ENCODE measurements around the gene LAMA4.

The LAMA4 gene

DNA sequence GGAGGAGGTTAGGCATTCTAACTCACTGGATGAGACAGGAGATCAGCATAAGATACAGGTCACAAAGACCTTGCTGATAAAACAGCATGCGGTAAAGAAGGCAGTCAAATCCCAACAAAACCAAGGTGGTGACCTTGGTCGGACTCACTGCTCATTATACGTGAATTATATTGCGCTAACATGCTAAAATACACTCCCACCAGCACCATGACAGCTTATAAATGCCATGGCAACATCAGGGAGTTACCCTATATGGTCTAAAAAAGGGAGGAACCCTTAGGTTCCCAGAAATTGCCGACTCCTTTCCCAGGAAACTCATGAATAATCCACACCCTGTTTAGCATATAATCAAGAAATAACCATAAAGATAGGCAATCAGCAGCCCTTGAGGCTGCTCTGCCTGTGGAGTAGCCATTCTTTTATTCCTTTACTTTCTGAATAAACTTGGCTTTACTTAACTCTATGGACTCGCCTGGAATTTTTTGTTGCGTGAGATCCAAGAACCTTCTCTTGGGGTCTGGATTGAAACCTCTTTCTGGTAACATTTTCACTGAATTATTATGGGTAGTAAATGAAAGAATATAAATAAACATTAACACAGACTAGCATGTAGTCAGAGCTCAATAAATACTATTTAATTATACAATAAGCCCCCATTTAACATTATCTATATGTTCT is 3.0 kb upstream of the LAMA4 start:
- no peak for TF ChIP-seq CTCF (IDR thresholded peaks at IDR 0.05)

DNA sequence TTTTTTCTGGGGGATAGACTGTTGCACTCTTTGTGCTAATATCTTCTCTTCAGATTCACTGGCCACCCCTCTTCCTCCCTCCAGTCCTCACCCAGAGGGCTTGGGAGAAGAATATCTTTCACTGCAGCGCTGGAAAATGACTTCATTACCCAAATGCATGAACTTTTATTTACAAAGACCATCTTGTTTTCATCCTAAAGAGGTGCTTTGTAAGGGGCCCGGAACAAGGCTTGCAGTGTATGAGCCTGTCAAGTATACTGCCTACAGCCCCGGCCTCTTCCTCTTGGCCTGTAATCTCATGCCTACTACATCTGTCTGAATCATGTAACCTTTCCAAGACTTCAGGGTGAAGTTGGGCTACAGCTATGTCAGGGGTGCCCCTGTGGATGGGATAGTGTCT is 554 bp upstream of the LAMA4 start:
- no peak for TF ChIP-seq CTCF (IDR thresholded peaks at IDR 0.05)

DNA sequence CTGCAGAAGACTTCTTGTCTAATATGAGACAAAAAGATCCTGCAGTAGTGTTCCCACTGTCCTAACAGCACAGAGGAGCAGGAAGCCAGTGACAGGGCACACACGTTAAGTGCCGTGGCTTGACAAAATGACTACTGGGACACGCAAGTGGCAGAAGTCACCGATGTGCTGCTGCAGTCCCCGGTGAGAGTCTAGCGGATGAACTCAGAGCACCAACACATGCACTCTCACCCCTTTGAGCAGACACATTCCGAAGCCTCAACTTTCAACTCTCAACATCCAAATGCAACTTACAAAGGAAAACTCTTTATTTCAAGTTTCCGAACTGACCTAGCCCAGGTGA is 898 bp downstream of the LAMA4 start:
- TF ChIP-seq CTCF (IDR thresholded peaks at IDR 0.05), result no peak

DNA sequence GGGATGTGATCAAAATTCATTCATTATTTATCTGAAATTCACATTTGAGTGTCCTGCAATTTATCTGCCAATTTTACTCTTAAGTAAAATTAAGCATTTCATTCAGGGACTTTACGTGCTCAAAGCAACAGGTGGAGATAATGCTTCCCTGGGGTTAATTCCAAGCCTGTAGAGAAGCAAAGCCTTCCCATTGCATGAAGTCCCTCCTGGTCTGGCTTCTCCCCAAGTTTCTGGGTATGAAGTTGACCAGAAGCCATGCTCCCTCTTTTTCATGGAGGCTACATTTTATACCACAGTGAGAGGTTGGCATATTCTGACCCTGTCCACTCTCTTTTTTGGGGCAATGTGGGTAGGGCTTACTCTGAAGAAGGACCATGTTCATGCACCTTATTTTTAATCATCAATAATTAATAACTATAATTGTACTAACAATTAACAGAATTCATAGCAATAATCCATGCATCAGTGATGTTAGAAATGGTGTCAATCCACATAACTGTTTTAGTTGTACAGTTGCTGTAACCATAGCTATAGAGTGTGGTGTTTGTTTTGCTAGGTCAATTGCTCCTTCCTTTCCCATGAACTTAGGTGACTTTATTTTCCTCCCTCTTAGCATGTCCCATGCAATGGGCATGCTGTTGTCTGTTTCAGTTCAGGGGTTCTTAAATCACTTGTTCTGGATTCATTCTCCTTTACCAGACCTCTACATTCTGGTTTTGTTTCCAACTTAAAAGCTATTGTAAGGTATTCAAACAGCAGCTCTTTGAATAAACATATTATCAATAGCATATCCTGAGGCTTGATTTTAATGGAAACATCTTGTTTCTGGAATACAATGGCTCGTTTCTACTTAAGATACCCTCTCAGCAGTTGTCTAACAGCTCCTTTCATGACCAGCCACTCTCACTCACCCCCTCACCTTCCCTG is 1.5 kb downstream of the LAMA4 start:
- TF ChIP-seq CTCF (IDR thresholded peaks at IDR 0.05), result no peak

DNA sequence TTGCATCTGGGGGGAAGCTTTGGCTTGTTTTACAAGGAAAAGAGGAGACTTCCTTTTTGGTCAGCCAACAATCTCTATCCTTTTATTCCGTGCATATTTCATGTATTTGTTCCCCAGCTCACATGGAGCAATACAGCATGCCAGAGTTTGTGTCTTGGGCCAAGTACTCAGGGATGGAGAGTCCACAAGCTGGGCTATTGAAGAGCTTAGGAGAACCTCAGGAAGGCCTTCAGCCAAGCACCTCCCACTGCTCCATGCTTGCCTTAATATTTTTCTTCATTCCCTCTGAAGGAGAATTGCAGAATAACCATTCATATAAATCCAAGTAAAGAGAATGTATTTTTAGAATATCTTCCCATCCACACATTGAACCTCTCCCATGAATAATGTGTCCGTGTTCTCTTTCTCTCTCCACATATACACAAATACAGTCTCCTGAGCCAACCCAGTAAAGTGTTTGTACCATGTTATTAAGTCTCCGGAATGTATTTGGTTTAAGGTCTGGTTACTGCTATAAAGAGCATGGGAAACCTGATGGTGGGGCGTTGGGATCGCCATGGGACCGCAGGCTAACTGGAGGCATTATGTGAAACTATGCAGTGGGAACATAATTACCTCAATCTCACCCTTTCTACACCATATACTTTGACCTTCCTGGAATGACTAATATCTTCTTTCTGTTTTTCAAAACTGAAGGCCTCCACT is 3.0 kb downstream of the LAMA4 start:
- TF ChIP-seq CTCF (IDR thresholded peaks at IDR 0.05), result no peak

- no peak for TF ChIP-seq CTCF (IDR thresholded peaks at IDR 0.05)
Measured at GRCh38 chr6:112249489-112249888, 4.9 kb downstream of the LAMA4 start.

DNA sequence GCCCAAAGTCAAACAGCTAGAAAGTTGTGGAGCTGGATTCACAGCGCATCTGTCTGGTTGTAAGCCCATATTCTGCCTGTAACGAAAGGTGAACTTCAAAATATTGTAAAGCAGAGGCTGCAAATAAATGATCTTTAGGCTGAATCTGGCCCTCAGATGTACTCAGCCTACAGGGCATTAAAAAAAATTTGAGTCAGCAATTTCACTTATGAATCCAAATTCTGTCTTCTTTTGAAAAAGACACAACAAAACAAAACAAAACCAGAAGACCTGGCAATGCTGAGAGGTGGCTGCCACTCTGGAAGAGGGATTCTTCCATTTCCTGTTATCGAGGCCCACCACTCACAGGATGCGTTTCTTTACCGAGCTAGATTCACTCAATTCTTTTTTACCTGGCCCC is 7.1 kb downstream of the LAMA4 start:
- no peak for TF ChIP-seq CTCF (IDR thresholded peaks at IDR 0.05)

Measured in LNCAP (cell line).